A549 (cell line): ENCODE data around the gene SLC25A17. TPM values are rescaled to one million over a fixed set of nuclear protein-coding genes. Genes with fewer than 3 reads are reported as not detected.
A peak's percentile ranks its signal among the peaks of the same experiment; 100 is the strongest.

ENCODE experiments used
- ATAC-seq, 2 experiments: fragments of 200-7000 bp in 1 of 2; fragments of >200 bp in 1 of 2; cut with Nextera tagmentation in 1 of 2; cut with Tn5 transposase in 1 of 2; 3 replicates each; pipeline versions ENCODE4 v1.8.0 to v1.9.1; 2018 to 2020; ENCODE audit warnings: mild to moderate bottlenecking in 1 of 2, moderate library complexity in 1 of 2
- CTCF ChIA-PET: fragments of 300-600 bp; sonication (Branson Sonifier 250); formaldehyde crosslinking; extraction: SDS; loops from one replicate; lab custom pipeline; 2021; ENCODE audit warnings: antibody characterized with exemption, inconsistent platforms; lab: Yijun Ruan, JAX
- POLR2A ChIA-PET: fragments of 350-600 bp; formaldehyde crosslinking; extraction: SDS; loops from one replicate; lab custom pipeline; 2021; ENCODE audit warnings: antibody characterized with exemption, inconsistent platforms; lab: Yijun Ruan, JAX
- DNase-seq, 2 experiments: peaks; one replicate each; pipeline versions ENCODE4 v3.0.0 to v3.0.0-alpha.2; 2011 to 2016; ENCODE audit warnings: low read depth in 1 of 2, low spot score in 1 of 2
- FAIRE-seq: peaks from 2 replicates; lab custom pipeline; 2011; peaks lifted over from hg19 to GRCh38; lab: Jason Lieb, UNC
- H3K27ac ChIP-seq, 2 experiments: fragments of >200 bp; sonication (Bioruptor Twin); formaldehyde crosslinking; 3 replicates each; pipeline ENCODE4 v1.5.1; 2016 to 2017
- H3K4me1 ChIP-seq: fragments of >200 bp; sonication (Bioruptor Twin); formaldehyde crosslinking; 3 replicates; pipeline ENCODE4 v1.6.1; 2016
- H3K4me2 ChIP-seq: fragments of >200 bp; sonication (Bioruptor Twin); formaldehyde crosslinking; 3 replicates; pipeline ENCODE4 v1.6.1; 2016
- H3K4me3 ChIP-seq: fragments of >200 bp; sonication (Bioruptor Twin); formaldehyde crosslinking; 3 replicates; pipeline ENCODE4 v1.5.1; 2016
- H3K9me3 ChIP-seq: fragments of >200 bp; sonication (Bioruptor Twin); formaldehyde crosslinking; 3 replicates; pipeline ENCODE4 v1.6.1; 2016
- ATOH8 ChIP-seq: fragments of 250-450 bp; sonication (Bioruptor Pico); IDR thresholded peaks from 2 replicates; pipeline ENCODE4 v1.5.0; 2020; ENCODE audit warnings: low read depth, mild to moderate bottlenecking, moderate library complexity
- CBX2 ChIP-seq: fragments of 200-600 bp; sonication (generic); IDR thresholded peaks from 2 replicates; pipeline ENCODE4 v1.6.1; 2016; ENCODE audit warnings: low read depth, mild to moderate bottlenecking, borderline replicate concordance
- CHD2 ChIP-seq: fragments of 150-350 bp; IDR thresholded peaks from 2 replicates; pipeline ENCODE4 v1.6.1; 2014; ENCODE audit warnings: low read length; ENCODE audit not compliant: partially characterized antibody
- CTCF ChIP-seq: fragments of >200 bp; sonication (Bioruptor Twin); formaldehyde crosslinking; IDR thresholded peaks from 3 replicates; pipeline ENCODE4 v1.5.1; 2016
- EHF ChIP-seq: fragments of 250-450 bp; sonication (Bioruptor Pico); IDR thresholded peaks from 2 replicates; pipeline ENCODE4 v1.5.0; 2020; ENCODE audit warnings: mild to moderate bottlenecking
- ESRRA ChIP-seq: fragments of 150-350 bp; IDR thresholded peaks from 2 replicates; pipeline ENCODE4 v1.6.1; 2014; ENCODE audit warnings: mild to moderate bottlenecking, low read length, borderline replicate concordance
- FOXS1 ChIP-seq: fragments of 250-450 bp; sonication (Bioruptor Pico); IDR thresholded peaks from 2 replicates; pipeline ENCODE4 v1.5.0; 2020; ENCODE audit warnings: mild to moderate bottlenecking, moderate library complexity
- HES2 ChIP-seq: fragments of >200 bp; sonication (Bioruptor Twin); formaldehyde crosslinking; IDR thresholded peaks from 2 replicates; pipeline ENCODE4 v1.6.1; 2016
- JUN ChIP-seq, 2 experiments: fragments of >200 bp; sonication (Bioruptor Twin); formaldehyde crosslinking; IDR thresholded peaks; 2 replicates in 1 of 2; 3 replicates in 1 of 2; pipeline ENCODE4 v1.6.1; 2016 to 2017
- JUNB ChIP-seq: fragments of >200 bp; sonication (Bioruptor Twin); formaldehyde crosslinking; IDR thresholded peaks from 2 replicates; pipeline ENCODE4 v1.6.1; 2016
- KDM1A ChIP-seq: fragments of 200-600 bp; sonication (generic); IDR thresholded peaks from 2 replicates; pipeline ENCODE4 v1.6.1; 2016; ENCODE audit warnings: low read depth, mild to moderate bottlenecking
- KDM5A ChIP-seq: fragments of 200-600 bp; sonication (generic); IDR thresholded peaks from 2 replicates; pipeline ENCODE4 v1.6.1; 2016; ENCODE audit warnings: antibody characterized with exemption, mild to moderate bottlenecking
- MAX ChIP-seq: IDR thresholded peaks from 2 replicates; pipeline ENCODE4 v1.6.1; 2012
- MAZ ChIP-seq: fragments of 150-350 bp; IDR thresholded peaks from 2 replicates; pipeline ENCODE4 v1.6.1; 2014; ENCODE audit warnings: antibody characterized with exemption, low read depth, low read length, borderline replicate concordance
- MYC ChIP-seq: IDR thresholded peaks from 2 replicates; pipeline ENCODE4 v1.6.1; 2012; ENCODE audit warnings: mild to moderate bottlenecking, inconsistent platforms, low read length, improper control_type of control experiment, borderline replicate concordance
- NFE2L2 ChIP-seq: fragments of 150-350 bp; conservative IDR thresholded peaks from 2 replicates; pipeline ENCODE4 v1.6.1; 2014; ENCODE audit warnings: low read length
- PHF8 ChIP-seq: fragments of 200-600 bp; sonication (generic); IDR thresholded peaks from 2 replicates; pipeline ENCODE4 v1.6.1; 2016; ENCODE audit warnings: low read depth, mild to moderate bottlenecking, antibody characterized with exemption, moderate library complexity, borderline replicate concordance
- RAD21 ChIP-seq, 2 experiments: fragments of >200 bp in 1 of 2; sonication (Bioruptor Twin) in 1 of 2; formaldehyde crosslinking in 1 of 2; IDR thresholded peaks in 1 of 2; conservative IDR thresholded peaks in 1 of 2; 2 replicates in 1 of 2; 3 replicates in 1 of 2; pipeline ENCODE4 v1.6.1; 2012 to 2018; ENCODE audit warnings: inconsistent platforms in 1 of 2
- RARB ChIP-seq: fragments of 250-450 bp; sonication (Bioruptor Pico); IDR thresholded peaks from 2 replicates; pipeline ENCODE4 v1.8.0; 2021; ENCODE audit warnings: mild to moderate bottlenecking, moderate library complexity
- RCOR1 ChIP-seq: fragments of 150-350 bp; IDR thresholded peaks from 2 replicates; pipeline ENCODE4 v1.6.1; 2014; ENCODE audit warnings: antibody characterized with exemption, low read length, low read depth
- SREBF2 ChIP-seq: fragments of 450-650 bp; IDR thresholded peaks from 2 replicates; pipeline ENCODE4 v1.6.1; 2014; ENCODE audit warnings: mild to moderate bottlenecking, moderate library complexity
- TP53 ChIP-seq: fragments of 250-450 bp; sonication (Bioruptor Pico); IDR thresholded peaks from 2 replicates; pipeline ENCODE4 v1.5.0; 2021; ENCODE audit warnings: mild to moderate bottlenecking, moderate library complexity
- USF2 ChIP-seq: fragments of 450-650 bp; IDR thresholded peaks from 2 replicates; pipeline ENCODE4 v1.6.1; 2014; ENCODE audit warnings: antibody characterized with exemption
- ZFP36 ChIP-seq: fragments of 450-650 bp; IDR thresholded peaks from 2 replicates; pipeline ENCODE4 v1.6.1; 2014; ENCODE audit warnings: borderline replicate concordance; ENCODE audit not compliant: partially characterized antibody
- ZNF302 ChIP-seq: fragments of 250-450 bp; sonication (Bioruptor Pico); IDR thresholded peaks from 2 replicates; pipeline ENCODE4 v1.9.0; 2021; ENCODE audit warnings: inconsistent platforms, mild to moderate bottlenecking, moderate library complexity
- ZSCAN20 ChIP-seq: fragments of 250-450 bp; sonication (Bioruptor Pico); IDR thresholded peaks from 2 replicates; pipeline ENCODE4 v1.8.0; 2022; ENCODE audit warnings: mild to moderate bottlenecking, moderate library complexity
- WGBS: methylation state at CpG from one replicate; pipeline ENCODE4 v1.1.6; 2017; ENCODE audit errors: missing lambda C conversion rate; 5-methylcytosine and 5-hydroxymethylcytosine counted together
- polyA plus RNA-seq, 4 experiments: library from polyadenylated mRNA; depleted of rRNA in 3 of 4; stranded (reverse); fragments of >200 nt; fragmentation: RNase III in 1 of 4; extraction: RNeasy Plus Mini Kit Qiagen cat#74134 plus additional on column Dnase treatment in 1 of 4; gene quantifications; 2 replicates in 3 of 4; 3 replicates in 1 of 4; pipeline ENCODE4 v1.2.3, GENCODE V29; 2011 to 2017

Gene SLC25A17
- polyA plus RNA-seq, 2 of the 4 experiments (the other 2 are of a cell fraction) = 19.9 to 33.7 TPM

- Histone ChIP-seq H3K9me3 (no peaks in the 10 kb centered on the region), H3K4me2 (no peak within 1 kb of the TSS), H3K4me1 (peaks cover 11% of the 10 kb centered on the region; the same call in 2 of the 3 replicates), H3K4me3 (no peak within 1 kb of the TSS), H3K27ac (no peak within 1 kb of the TSS)
- POLR2A ChIA-PET = no interaction called here
- ATAC-seq (no peak), DNase-seq (no peak), FAIRE-seq (no peak)
- TF ChIP-seq ZFP36 = no peak
- no peak for TF ChIP-seq ESRRA
- no peak for TF ChIP-seq HES2
- TF ChIP-seq JUNB = no peak
- no peak for TF ChIP-seq RAD21 (conservative IDR thresholded peaks at IDR 0.05 in 1 of 2, IDR thresholded peaks at IDR 0.05 in 1 of 2)
- no peak for TF ChIP-seq KDM1A
- TF ChIP-seq CTCF = no peak
- TF ChIP-seq CHD2 = no peak
- no peak for TF ChIP-seq SREBF2
- TF ChIP-seq NFE2L2 = no peak
- TF ChIP-seq TP53 (CRISPR knock-in tag) = no peak
- TF ChIP-seq MAX = no peak
- TF ChIP-seq RARB (CRISPR knock-in tag) = no peak
- TF ChIP-seq MAZ = no peak
- TF ChIP-seq ZSCAN20 (CRISPR knock-in tag) = no peak
- CTCF ChIA-PET = interaction anchor here (0.8 kb wide), 1 partner anchor 43 kb away, joined by 3 read pairs; the partner anchor contains the start of gene SLC25A17
- 84% methylated on average over 3 of the region's 3 CpGs for WGBS
Observed at GRCh38 chr22:40862013-40862412, 42.9 kb upstream of the SLC25A17 start, which contains the start of gene DNAJB7. Gene DNAJB7 (minus strand): TSS chr22:40862113. CDS start chr22:40861994, 119 bp downstream.

GRCh38 chr22:40857309-40857855, 38.2 kb upstream of the SLC25A17 start:
- Histone ChIP-seq H3K4me2 (peak overlapping the region; percentile 83), H3K27ac (peak overlapping the region; percentile 95 to 97), H3K4me1 (peaks cover 38% of the 10 kb centered on the region), H3K4me3 (peak overlapping the region; percentile 99), H3K9me3 (no peaks in the 10 kb centered on the region)
- FAIRE-seq (no peak), ATAC-seq (peak in 1 of 2 experiments; percentile 55; a peak in 2 of 6 replicates), DNase-seq (no peak)
- WGBS = 3% methylated on average over 15 of the region's 18 CpGs
- POLR2A ChIA-PET = interaction anchor here (0.6 to 1.5 kb wide), 13 partner anchors 16 to 429 kb away, joined by 3 to 8 read pairs (median 4); partner anchors contain the start of genes MCHR1 and RANGAP1
- TF ChIP-seq KDM5A (peak; percentile 41), FOXS1 (CRISPR knock-in tag) (no peak), CBX2 (no peak), KDM1A (no peak), ESRRA (no peak), JUN (IDR thresholded peaks at IDR 0.05) (no peak), PHF8 (peak; percentile 17; the same call in 1 of the 2 replicates), RCOR1 (no peak), MYC (no peak), USF2 (no peak), ATOH8 (CRISPR knock-in tag) (no peak), ZNF302 (no peak), EHF (CRISPR knock-in tag) (no peak), CTCF (no peak)
- CTCF ChIA-PET = interaction anchor here (0.6 to 1.6 kb wide), 5 partner anchors 20 to 142 kb away, joined by 3 to 4 read pairs (median 3); no protein-coding TSS in a partner anchor
